MG63 (cell line): ENCODE data around the gene SMTNL2. TPM values are rescaled to one million over a fixed set of nuclear protein-coding genes. Genes with fewer than 3 reads are reported as not detected.
"Not testable (repeated sequence)": the region's sequence is repeated elsewhere in the genome, so short reads cannot be mapped to it uniquely, and the experiment has no call there.

ENCODE experiments used
- DNase-seq: peaks from one replicate; pipeline ENCODE4 v3.0.0-alpha.2; 2020
- H3K27me3 ChIP-seq: fragments of 250-450 bp; sonication (Bioruptor Pico); 2 replicates; pipeline ENCODE4 v1.5.1; 2020; ENCODE audit warnings: mild to moderate bottlenecking, moderate library complexity
- H3K36me3 ChIP-seq: fragments of 250-450 bp; sonication (Bioruptor Pico); 2 replicates; pipeline ENCODE4 v1.5.1; 2020; ENCODE audit warnings: mild to moderate bottlenecking, moderate library complexity
- H3K4me3 ChIP-seq: fragments of 250-450 bp; sonication (Bioruptor Pico); 2 replicates; pipeline ENCODE4 v1.5.1; 2020; ENCODE audit warnings: mild to moderate bottlenecking, moderate library complexity
- H3K9me3 ChIP-seq: fragments of 250-450 bp; sonication (Bioruptor Pico); 2 replicates; pipeline ENCODE4 v1.5.1; 2020; ENCODE audit warnings: mild to moderate bottlenecking, moderate library complexity
- total RNA-seq: library from RNA; depleted of rRNA; stranded (reverse); fragments of >200 nt; shearing (Covaris generic); gene quantifications from 2 replicates; pipeline ENCODE4 v1.2.3, GENCODE V29; 2014; ENCODE audit warnings: low replicate concordance

SMTNL2 gene
- total RNA-seq, 1 experiment from 2014 or later, result not detected

GRCh38 chr17:4625181-4625617 is 40.9 kb downstream of the SMTNL2 start:
- no peaks in the 10 kb centered on the region for H3K36me3 ChIP-seq
- DNase-seq, result no peak
- no peaks in the 10 kb centered on the region for H3K27me3 ChIP-seq

DNA sequence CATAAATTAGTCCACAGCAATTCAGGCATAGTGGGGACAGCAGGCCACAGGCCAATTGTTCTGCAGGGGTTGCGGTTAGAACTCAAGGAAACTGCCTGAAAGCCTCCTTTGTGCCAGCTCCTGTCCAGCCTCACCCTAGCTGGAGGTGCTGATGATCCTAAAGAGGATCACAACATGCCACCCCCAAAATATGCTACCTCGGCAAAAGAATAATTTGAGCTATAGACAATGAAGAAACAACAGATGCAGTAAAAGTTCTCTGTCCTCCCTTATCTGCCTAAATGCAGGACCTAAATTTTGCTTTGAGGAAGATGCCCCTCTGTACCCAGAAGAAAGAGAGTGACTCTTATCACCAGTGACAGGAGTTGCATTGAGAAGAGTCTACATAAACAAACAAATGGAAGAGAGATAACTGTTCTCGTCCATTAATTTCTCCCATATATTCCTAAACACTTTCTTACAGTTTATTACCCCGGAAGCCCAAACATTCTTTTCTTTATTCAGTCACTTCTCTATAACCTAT is 42.5 kb downstream of the SMTNL2 start:
- H3K9me3 ChIP-seq, result no peaks in the 10 kb centered on the region
- H3K27me3 ChIP-seq, result no peaks in the 10 kb centered on the region
- H3K4me3 ChIP-seq, result no peak overlapping the region
- no peak for DNase-seq
- H3K36me3 ChIP-seq, result no peaks in the 10 kb centered on the region

More at GRCh38 chr17:4625181-4625617, 40.9 kb downstream of the SMTNL2 start:
- no peaks in the 10 kb centered on the region for H3K9me3 ChIP-seq
- no peak overlapping the region for H3K4me3 ChIP-seq

DNA sequence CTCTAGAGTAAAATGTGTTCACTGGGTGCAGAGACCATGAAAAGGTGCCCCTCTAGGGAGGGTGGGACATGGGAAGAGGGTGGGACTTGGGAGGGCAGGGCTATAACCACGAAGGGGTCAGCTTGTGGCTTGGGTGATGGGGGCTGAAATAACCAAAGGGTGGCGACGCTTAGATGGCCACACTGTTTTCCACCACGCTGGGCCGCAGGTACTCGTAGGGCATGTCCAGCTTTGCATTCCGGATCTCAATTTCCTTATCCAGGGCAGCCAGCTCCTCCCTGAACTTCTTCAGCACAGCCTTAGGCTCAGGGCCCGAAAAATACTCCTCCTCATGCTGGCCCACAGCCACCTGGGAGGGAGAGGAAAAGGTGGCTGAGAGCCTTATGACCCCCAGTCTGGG is 47.1 kb downstream of the SMTNL2 start:
- Histone ChIP-seq H3K27me3 (no peaks in the 10 kb centered on the region), H3K36me3 (no peaks in the 10 kb centered on the region), H3K9me3 (no peaks in the 10 kb centered on the region), H3K4me3 (no peak overlapping the region)
- no peak for DNase-seq

- no peaks in the 10 kb centered on the region for H3K36me3 ChIP-seq
- no peak overlapping the region for H3K4me3 ChIP-seq
- DNase-seq, result no peak
- H3K27me3 ChIP-seq, result no peaks in the 10 kb centered on the region
- no peaks in the 10 kb centered on the region for H3K9me3 ChIP-seq
Measured at GRCh38 chr17:4631836-4632580, 47.7 kb downstream of the SMTNL2 start.

DNA sequence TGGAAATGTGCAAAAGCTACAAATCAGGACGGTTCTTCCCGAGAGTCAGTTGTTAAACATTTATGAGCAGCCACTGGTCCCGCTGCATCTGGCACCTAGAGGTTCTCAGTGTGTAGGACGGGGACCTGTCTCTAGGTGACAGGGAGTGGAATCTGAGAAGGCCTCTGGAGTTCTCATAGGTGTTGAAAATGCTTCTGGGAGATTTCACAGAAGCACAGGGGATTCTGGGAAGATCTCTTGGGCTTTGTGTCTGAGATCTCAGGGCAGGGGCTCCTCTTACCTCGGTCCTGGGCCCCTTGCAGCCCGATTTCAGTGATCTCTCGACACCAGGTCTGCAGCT is 48.2 kb downstream of the SMTNL2 start:
- no peaks in the 10 kb centered on the region for H3K9me3 ChIP-seq
- no peaks in the 10 kb centered on the region for H3K36me3 ChIP-seq
- no peak for DNase-seq
- H3K27me3 ChIP-seq, result no peaks in the 10 kb centered on the region
- H3K4me3 ChIP-seq, result no peak overlapping the region

DNA sequence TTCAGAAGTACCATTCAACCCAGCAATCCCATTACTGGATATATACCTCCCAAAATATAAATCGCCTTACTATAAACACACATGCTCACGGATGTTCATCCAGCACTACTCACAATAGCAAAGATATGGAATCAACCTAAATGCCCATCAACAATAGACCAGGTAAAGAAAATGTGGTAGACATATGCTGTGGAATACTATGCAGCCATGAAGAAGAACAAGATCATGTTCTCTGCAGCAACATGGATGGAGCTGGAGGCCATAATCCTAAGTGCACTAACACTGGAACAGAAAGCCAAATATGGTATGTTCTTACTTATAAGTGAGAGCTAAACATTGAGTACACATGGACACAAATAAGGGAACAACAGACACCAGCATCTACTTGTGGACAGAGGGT is 49.3 kb downstream of the SMTNL2 start:
- H3K9me3 ChIP-seq, result no peaks in the 10 kb centered on the region

DNA sequence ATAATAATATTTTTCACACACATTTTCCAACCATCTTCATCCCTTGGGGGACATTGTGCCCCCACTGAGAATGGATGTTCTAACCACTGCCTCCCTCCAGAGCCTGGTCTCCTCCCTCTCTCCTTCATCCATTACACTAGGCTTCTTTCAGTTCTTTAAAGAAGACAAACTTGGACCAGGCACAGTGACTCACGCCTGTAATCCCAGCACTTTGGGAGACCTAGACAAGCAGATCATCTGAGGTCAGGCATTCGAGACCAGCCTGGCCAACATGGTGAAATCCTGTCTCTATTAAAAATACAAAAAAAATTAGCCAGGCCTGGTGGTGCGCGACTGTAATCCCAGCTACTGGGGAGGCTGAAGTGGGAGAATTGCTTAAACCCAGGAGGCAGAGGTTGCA is 50.6 kb downstream of the SMTNL2 start:
- Histone ChIP-seq H3K4me3 (no peak overlapping the region), H3K9me3 (no peaks in the 10 kb centered on the region), H3K36me3 (no peaks in the 10 kb centered on the region), H3K27me3 (no peaks in the 10 kb centered on the region)
- peak; percentile 34 for DNase-seq

More for the DNA sequence above, 49.3 kb downstream of the SMTNL2 start:
- no peaks in the 10 kb centered on the region for H3K27me3 ChIP-seq
- no peak overlapping the region for H3K4me3 ChIP-seq
- DNase-seq, result no peak
- no peaks in the 10 kb centered on the region for H3K36me3 ChIP-seq

GRCh38 chr17:4635823-4636375 is 51.6 kb downstream of the SMTNL2 start:
- Histone ChIP-seq H3K4me3 (no peak overlapping the region), H3K9me3 (no peaks in the 10 kb centered on the region), H3K36me3 (no peaks in the 10 kb centered on the region), H3K27me3 (no peaks in the 10 kb centered on the region)
- DNase-seq, result no peak

GRCh38 chr17:4636474-4637100 is 52.3 kb downstream of the SMTNL2 start:
- H3K27me3 ChIP-seq, result peaks cover 5% of the 10 kb centered on the region
- H3K9me3 ChIP-seq, result no peaks in the 10 kb centered on the region
- DNase-seq, result no peak

GRCh38 chr17:4638766-4639165 is 54.4 kb downstream of the SMTNL2 start:
- not testable (repeated sequence) for DNase-seq, H3K9me3 ChIP-seq, H3K4me3 ChIP-seq, H3K36me3 ChIP-seq
- peaks cover 10% of the 10 kb centered on the region for H3K27me3 ChIP-seq

More at GRCh38 chr17:4636474-4637100, 52.3 kb downstream of the SMTNL2 start:
- Histone ChIP-seq H3K4me3 (no peak overlapping the region), H3K36me3 (no peaks in the 10 kb centered on the region)

DNA sequence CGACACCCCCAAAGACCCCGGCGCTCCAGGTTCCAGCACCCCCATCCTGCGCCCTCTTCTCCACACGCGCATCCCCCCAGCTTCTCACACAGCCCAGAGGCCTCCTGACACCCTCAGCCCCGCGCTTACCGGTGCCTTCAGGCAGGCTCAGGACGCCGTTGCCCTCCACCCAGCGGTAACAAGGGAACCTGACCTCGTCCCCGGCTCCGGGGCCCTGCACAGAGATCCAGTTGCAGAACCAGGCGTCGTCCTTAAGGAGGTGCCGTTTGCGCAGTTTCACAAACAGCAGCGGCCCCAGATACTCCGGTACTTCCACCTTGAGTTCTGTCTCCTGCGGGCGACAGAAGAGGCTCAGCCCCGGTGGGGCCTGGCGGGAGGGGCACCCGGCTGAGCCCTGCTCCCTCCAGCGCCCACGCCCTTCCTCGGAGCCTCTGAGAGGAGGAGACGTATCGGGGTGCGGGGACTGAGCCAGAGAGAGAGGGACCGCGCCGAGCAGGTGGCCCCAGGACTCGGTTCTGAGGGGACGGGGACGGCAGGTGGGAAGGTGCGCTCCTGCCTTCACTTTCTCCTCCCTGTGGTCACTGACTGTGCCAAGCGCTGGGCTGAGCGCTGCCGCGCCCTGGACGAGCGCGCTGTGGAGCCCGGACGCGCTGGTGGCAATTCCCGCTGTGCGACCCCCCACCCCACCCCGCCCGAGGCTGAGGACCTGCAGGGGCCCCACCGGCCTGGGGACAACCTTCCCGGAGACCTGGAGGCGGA is 55.2 kb downstream of the SMTNL2 start:
- not testable (repeated sequence) for H3K9me3 ChIP-seq, H3K4me3 ChIP-seq, H3K36me3 ChIP-seq
- H3K27me3 ChIP-seq, result peaks cover 12% of the 10 kb centered on the region
- peak; percentile 8 for DNase-seq

DNA sequence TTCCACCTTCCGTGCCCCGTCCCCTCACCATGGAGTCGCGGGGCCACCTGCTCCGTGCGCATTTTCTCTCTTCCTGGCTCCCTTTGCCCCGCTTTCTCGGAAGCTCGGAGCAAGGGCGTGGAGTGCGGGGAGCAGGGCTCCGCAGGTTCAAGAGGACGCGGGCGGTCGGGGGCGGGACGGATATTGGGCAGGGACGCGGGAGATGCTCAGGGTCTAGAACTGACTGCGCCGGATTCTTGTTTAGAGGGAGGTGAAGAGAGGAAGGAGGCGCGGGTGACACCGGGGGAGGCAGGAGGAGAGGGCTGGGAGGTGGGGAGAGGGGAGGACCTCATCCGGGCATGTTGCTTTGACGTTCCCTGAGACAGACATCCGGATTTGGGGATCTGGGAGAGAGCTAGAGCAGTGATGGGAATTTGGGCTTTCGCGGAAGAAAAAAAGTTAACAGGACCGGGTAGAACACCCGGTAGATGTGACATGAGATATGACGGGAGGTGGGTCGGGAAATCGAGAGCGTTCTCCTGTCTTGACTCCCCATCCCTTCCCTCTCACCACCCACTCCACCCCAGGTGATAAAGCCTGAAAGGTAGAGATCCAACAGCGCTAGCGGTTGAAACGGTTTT is 56.4 kb downstream of the SMTNL2 start:
- peaks cover 12% of the 10 kb centered on the region for H3K27me3 ChIP-seq
- H3K36me3 ChIP-seq, H3K4me3 ChIP-seq, DNase-seq, H3K9me3 ChIP-seq: not testable (repeated sequence)

DNA sequence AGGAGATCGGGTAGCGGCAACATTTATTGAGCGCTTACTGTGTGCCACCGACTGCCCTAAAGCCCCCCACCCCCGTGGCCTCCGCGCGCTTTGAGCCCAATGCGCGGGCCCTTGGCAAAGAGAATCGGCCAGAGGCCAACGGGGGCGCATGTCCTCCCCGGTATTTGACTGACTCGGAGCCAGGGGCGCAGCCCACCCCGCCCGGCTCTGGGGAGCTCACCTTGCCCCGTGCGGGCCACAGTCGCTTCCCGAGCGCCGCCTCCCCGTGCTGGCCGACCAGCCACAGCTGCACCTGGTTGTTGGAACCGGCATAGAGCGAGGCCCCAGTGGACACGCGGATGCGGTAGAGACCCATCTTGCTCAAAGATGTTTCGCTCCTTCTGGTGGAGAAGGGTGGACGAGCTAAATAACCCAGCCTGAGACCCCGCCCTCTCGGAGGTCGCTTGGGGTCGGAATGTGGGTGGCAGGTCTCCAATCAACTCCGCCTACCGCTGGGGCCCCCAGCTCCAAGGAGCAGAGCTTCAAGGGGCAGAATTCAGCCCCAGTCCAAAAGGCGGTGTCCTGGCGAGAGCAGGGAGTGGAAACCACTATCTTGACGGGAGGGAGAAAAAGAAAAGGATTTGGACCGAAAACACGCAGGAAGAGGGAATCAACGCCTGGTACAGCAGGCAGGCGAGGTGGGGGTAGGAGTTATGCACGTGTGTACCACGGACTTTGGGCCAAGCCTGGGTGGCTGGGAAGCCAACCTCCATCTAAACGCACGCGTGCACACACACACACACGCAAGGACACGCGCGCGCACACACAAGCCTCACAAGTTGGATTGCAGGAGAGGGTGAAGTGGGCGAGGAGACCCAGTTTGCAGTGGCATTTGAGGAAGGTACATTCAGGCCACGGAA is 57.2 kb downstream of the SMTNL2 start, which contains the start of gene ALOX15:
Gene ALOX15, minus strand, starts transcription at position 382 of the 899 bp plus-strand sequence. Its CDS starts 27 bp downstream, at position 355.
- no peaks in the 10 kb centered on the region for H3K9me3 ChIP-seq
- no peaks in the 10 kb centered on the region for H3K36me3 ChIP-seq
- no peak within 1 kb of the TSS for H3K4me3 ChIP-seq
- H3K27me3 ChIP-seq, result peaks cover 12% of the 10 kb centered on the region
- DNase-seq, result no peak

GRCh38 chr17:4642286-4642685 is 58.0 kb downstream of the SMTNL2 start:
- H3K27me3 ChIP-seq, result peaks cover 12% of the 10 kb centered on the region
- no peaks in the 10 kb centered on the region for H3K9me3 ChIP-seq
- DNase-seq, result no peak
- no peaks in the 10 kb centered on the region for H3K36me3 ChIP-seq
- no peak overlapping the region for H3K4me3 ChIP-seq

- no peak for DNase-seq
- H3K36me3 ChIP-seq, result no peaks in the 10 kb centered on the region
- no peak overlapping the region for H3K4me3 ChIP-seq
- no peaks in the 10 kb centered on the region for H3K9me3 ChIP-seq
- H3K27me3 ChIP-seq, result peaks cover 12% of the 10 kb centered on the region
Measured at GRCh38 chr17:4643676-4644075, 59.3 kb downstream of the SMTNL2 start.

DNA sequence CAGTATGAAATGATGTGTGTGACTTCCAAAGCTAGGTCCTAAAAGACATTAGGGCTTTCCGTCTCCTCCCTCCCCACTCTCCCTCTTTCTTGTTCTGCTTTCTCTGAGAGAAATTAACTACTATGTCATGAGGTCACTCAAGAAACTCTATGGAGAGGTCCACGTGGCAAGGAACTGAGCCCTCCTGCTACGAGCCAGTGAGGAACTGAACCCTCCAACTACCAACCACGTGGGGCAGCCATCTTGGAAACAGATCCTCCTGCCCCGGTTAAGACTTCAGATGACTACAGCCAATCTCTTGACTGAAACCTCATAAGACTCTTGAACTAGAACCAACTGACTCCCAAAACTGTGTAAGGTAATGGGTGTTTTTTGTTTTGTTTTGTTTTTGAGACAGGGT is 61.3 kb downstream of the SMTNL2 start:
- no peak for DNase-seq
- Histone ChIP-seq H3K27me3 (peaks cover 12% of the 10 kb centered on the region), H3K9me3 (no peaks in the 10 kb centered on the region), H3K36me3 (no peaks in the 10 kb centered on the region), H3K4me3 (no peak overlapping the region)
